Measurements from ENCODE around the gene GPC3.
"Not testable (repeated sequence)": the region's sequence is repeated elsewhere in the genome, so short reads cannot be mapped to it uniquely, and the experiment has no call there.

Gene GPC3

GRCh38 chrX:133638285-133638684 lies 347.1 kb downstream of the GPC3 start:
- no peak for DNase-seq

GRCh38 chrX:133637765-133638164 lies 347.6 kb downstream of the GPC3 start:
- DNase-seq, result no peak

GRCh38 chrX:133636009-133636408 lies 349.4 kb downstream of the GPC3 start:
- no peak for DNase-seq

- no peak for DNase-seq
Measured at GRCh38 chrX:133634416-133634815, 351.0 kb downstream of the GPC3 start.

GRCh38 chrX:133633950-133634349 lies 351.4 kb downstream of the GPC3 start:
- DNase-seq, result no peak

GRCh38 chrX:133633162-133633561 lies 352.2 kb downstream of the GPC3 start:
- no peak for DNase-seq

- DNase-seq, result no peak
Measured at GRCh38 chrX:133630362-133630761, 355.0 kb downstream of the GPC3 start.

GRCh38 chrX:133627673-133628072 lies 357.7 kb downstream of the GPC3 start:
- DNase-seq, result no peak

- DNase-seq, result not testable (repeated sequence)
Measured at GRCh38 chrX:133621384-133621783, 364.0 kb downstream of the GPC3 start.

GRCh38 chrX:133611676-133612075 lies 373.7 kb downstream of the GPC3 start:
- DNase-seq, result no peak

- no peak for DNase-seq
Measured at GRCh38 chrX:133610056-133610455, 375.3 kb downstream of the GPC3 start.

- no peak for DNase-seq
Measured at GRCh38 chrX:133609166-133609565, 376.2 kb downstream of the GPC3 start.

- no peak for DNase-seq
Measured at GRCh38 chrX:133608406-133608805, 377.0 kb downstream of the GPC3 start.

GRCh38 chrX:133607419-133608348 lies 377.7 kb downstream of the GPC3 start:
- no peak for DNase-seq

GRCh38 chrX:133606990-133607389 lies 378.4 kb downstream of the GPC3 start:
- DNase-seq, result no peak

GRCh38 chrX:133604801-133605200 lies 380.6 kb downstream of the GPC3 start:
- no peak for DNase-seq

GRCh38 chrX:133602881-133603280 lies 382.5 kb downstream of the GPC3 start:
- DNase-seq, result no peak

GRCh38 chrX:133601116-133601515 lies 384.3 kb downstream of the GPC3 start:
- DNase-seq, result no peak

GRCh38 chrX:133600536-133600935 lies 384.9 kb downstream of the GPC3 start:
- no peak for DNase-seq

- no peak for DNase-seq
Measured at GRCh38 chrX:133598601-133599335, 386.6 kb downstream of the GPC3 start.

- DNase-seq, result no peak
Measured at GRCh38 chrX:133594156-133594555, 391.2 kb downstream of the GPC3 start.

GRCh38 chrX:133593531-133593930 lies 391.9 kb downstream of the GPC3 start:
- DNase-seq, result no peak

- no peak for DNase-seq
Measured at GRCh38 chrX:133590703-133591505, 394.5 kb downstream of the GPC3 start.

Data from activated CD4-positive, alpha-beta T cell treated with anti-CD3 and anti-CD28 coated beads, Interleukin-2, amount 50 U/mL, for 1 hour (primary cell).